GM18867 (cell line): ENCODE results near the gene SLCO2A1.

Source experiments
- ATAC-seq: cut with Tn5 transposase; IDR thresholded peaks from one replicate; pipeline ENCODE4 v1.9.1; 2021; ENCODE audit warnings: mild to moderate bottlenecking, moderate library complexity; ENCODE audit not compliant: unreplicated experiment

Gene SLCO2A1

GRCh38 chr3:133888726-133889340 lies 140.9 kb downstream of the SLCO2A1 start:
- ATAC-seq, result no peak

GRCh38 chr3:133887803-133888703 lies 141.7 kb downstream of the SLCO2A1 start:
- ATAC-seq, result no peak

DNA sequence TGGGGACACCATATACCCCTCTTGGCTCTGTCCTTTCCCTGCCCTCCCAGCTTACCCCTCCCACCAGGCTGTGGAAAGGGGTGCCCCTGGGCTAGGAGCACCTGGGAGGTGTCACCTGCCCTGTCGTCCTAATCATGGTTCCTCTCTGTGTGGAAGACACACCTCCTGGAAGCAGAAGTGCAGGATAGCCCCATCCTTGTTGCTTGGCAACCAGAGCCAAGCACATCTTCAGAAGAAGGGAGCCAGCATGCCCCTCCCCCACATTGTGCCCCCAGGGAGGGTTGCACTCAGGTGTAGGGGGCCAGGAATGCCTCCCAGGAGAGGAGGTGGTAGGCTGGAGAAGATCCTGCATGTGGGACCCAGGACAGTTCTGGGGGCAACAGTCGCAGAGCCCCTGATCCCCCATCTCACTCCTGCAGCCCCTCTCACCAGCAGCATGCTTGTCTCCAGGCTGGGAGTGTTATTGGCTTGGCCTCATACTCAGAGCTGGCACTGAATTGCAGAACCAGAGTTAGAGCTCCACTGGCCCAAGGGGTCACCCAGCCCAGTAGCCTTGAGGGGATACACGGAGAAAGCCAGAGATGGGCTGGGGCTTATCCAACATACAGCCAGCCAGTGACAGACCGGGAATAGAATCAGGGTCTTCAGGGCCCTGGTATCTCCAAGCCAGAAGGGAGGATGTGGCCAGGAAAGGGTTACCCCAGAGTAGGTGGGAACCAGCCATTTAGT lies 142.5 kb downstream of the SLCO2A1 start:
- ATAC-seq, result no peak

DNA sequence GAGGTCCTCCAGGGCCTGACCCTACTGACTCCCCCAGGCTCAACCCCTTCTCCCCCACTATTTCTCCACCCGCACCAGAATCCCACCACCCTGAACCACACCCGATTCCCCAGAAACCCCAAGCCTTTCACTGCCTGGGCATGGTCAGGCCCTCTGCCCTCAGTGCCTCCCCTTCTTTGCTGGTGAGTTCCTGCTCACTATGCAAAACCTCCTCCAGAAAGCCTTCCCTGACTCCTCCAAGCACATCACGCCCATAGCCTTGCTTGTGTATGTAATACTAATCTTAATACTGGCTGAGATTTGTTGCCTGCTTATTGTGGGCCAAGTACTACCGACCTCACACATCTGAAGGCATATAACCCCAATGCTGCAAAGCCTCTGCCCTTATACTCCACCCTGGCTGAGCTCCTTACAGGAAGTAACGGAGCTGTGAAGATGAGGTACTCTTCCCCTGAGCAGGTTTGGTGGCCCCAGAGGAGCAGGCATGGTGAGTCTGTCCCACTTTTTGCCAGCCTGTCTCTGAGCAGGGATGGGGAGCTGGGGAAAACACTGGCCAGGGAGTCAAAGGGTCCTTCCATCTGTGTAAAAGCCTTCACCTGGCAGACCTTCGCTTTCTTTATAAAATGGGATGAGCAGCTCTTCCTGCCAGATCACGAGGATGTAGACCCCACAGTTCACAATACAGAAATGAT lies 143.5 kb downstream of the SLCO2A1 start:
- no peak for ATAC-seq

DNA sequence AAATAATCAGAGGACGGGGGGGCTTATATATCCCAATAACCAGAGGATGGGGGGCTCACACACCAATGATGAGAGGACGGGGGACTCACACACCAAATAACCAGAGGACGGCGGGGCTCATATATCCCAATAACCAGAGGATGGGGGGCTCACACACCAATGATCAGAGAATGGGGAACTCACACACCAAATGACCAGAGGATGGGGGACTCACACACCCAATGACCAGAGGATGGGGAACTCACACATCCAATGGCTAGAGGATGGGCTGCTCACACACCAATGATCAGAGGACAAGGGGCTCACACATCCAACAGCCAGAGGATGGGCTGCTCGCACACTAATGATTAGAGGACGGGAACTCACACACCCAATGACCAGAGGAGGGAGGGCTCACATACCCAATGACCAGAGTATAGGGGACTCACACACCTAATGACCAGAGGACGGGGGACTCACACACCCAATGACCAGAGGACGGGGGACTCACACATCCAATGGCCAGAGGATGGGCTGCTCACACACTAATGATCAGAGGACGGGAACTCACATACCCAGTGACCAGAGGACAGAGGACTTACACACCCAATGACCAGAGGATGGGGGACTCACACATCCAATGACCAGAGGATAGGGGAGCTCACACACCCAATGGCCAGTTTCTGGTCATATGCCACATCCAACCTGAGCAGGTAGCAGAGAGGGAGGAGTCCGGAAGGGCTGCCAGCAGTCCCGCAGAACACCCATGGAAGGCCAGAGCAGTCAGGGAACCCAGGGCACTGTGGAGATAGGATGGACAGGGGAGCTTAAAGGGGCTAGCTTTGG lies 144.6 kb downstream of the SLCO2A1 start:
- ATAC-seq, result no peak

DNA sequence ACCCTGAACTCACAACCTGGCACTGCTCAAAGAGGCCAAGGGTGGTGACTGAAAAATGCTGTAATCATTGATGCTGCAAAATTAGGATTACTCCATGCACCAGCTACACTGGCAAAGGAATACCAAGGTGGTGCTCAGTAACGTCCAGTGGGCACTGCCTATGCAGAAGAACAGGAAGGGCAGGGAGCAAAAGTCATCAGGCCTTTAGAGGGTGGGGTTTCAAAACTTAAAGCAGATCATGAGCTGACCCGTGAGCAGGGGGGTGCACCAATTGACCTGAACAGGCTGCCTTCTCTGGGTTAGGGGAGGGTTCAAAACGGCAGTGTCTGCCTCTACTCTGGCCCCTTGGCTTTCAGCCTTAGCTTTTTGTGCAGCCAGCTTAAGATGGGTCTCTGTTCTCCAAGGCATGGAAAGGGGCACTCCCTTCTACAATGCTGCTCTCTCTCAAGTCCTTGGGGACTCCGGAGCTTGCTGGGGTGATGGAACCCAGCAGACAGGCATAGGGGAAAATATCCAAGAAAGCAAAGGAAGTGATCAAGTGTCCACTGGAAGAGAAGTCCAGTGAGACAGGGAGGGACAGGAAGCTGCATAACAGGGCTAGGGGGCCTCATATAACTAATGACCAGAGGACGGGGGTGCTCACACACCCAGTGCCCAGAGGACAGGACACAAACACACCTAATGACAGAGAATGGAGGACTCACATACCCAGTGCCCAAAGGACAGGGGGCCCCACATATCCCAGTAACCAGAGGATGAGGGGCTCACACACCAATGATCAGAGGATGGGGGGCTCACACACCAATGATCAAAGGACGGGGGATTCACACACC lies 145.5 kb downstream of the SLCO2A1 start:
- no peak for ATAC-seq

DNA sequence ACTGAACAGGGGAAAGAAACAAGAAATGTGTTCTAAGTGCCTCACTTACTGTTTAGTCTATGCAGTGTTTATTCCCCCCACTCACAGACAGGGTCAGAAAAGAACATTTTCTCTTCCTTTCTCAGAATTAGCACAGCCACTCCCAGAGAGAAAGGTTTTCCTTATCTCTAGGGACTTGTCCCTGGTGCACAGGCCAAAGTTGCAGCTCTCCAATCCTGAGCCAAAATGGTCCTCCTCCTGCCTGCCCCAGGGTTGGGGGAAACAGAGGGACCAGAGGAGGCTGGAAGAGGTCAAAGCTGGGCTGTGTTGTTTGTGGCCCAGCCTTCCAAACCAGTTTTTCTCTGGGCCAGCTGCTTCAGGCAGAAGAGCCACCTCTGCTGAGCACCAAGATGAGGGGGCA lies 146.1 kb downstream of the SLCO2A1 start:
- ATAC-seq, result no peak

DNA sequence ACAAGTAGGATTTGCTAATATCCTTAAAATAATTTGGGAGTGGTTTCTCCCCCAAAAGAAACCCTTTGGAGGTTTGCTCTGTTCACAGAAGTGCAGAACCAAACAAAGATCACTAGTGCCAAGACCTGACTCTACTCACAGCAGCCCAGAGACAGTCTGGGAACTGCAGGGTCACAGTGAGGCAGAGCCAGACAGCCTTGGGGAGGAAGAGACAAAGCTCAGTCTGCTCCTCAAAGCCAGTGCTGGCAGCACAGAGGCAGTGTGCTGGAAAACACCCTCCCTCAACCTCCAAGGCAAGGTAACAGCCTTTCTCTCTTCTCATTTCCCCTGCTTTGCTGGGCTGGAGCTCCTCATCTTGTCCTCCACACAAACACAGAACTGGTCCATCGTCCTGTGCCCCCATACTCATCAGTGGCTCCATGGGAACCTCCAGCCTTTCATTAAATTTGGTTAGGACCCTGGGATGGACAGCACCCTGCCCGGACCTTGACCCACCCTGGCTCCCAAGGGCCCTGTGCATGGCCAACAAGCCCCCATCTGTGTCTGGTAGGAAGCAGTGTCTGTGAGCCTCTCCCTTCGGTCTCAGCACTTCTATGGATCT lies 146.6 kb downstream of the SLCO2A1 start:
- no peak for ATAC-seq

- no peak for ATAC-seq
These were observed 147.5 kb downstream of the SLCO2A1 start for GRCh38 chr3:133881939-133882825.

DNA sequence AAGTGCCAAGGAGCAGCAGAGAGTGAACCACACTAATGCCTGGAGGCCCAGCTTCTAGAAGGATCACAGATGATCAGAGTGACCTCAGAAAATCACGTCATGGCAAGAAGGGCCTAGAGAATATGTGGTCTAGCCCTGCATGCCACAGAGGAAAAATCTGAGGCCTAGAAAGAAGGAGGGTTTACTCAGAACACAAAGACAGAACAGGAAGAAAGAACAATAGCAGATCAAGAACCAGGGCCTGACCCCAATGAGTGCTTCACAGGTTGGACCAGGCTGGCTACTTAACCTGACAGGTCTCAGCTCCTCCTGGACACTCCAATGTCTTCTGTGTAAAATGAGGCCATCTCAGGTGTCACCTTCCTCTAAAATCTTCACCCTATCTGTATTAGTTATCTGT lies 148.2 kb downstream of the SLCO2A1 start:
- no peak for ATAC-seq

GRCh38 chr3:133880886-133881455 lies 148.8 kb downstream of the SLCO2A1 start:
- ATAC-seq, result no peak

GRCh38 chr3:133880287-133880686 lies 149.4 kb downstream of the SLCO2A1 start:
- ATAC-seq, result peak; percentile 74

GRCh38 chr3:133878518-133878917 lies 151.2 kb downstream of the SLCO2A1 start:
- ATAC-seq, result no peak
